ENCODE data around the gene GID4. TPM values are rescaled to one million over a fixed set of nuclear protein-coding genes. Genes with fewer than 3 reads are reported as not detected.

The GID4 gene
- total and polyA plus RNA-seq, 2 of the 13 experiments (the other 11 are each of a cell fraction or from before 2014, with no cell fraction given): 4.3 to 6.1 TPM

DNA sequence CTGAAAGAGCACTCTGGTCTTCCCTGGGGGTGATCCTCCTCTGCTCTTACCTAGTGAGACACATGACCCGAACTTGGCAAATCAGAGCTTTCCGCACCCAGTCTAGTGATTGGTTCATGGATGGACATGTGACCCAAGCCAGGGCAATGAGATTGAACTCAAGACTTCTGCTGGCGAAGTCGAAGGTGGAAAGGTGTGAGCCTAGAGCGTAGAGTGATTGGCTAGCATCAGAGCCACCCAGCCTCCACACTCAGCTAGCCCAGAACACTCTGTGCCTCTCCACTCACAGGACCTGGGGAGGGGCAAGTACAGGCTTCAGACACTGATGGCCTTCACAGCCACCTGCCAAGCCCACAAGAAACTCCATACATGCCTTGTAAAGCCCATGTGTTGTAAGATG, 17.8 kb upstream of the GID4 start (continued):
- TF ChIP-seq, protein P1, sequence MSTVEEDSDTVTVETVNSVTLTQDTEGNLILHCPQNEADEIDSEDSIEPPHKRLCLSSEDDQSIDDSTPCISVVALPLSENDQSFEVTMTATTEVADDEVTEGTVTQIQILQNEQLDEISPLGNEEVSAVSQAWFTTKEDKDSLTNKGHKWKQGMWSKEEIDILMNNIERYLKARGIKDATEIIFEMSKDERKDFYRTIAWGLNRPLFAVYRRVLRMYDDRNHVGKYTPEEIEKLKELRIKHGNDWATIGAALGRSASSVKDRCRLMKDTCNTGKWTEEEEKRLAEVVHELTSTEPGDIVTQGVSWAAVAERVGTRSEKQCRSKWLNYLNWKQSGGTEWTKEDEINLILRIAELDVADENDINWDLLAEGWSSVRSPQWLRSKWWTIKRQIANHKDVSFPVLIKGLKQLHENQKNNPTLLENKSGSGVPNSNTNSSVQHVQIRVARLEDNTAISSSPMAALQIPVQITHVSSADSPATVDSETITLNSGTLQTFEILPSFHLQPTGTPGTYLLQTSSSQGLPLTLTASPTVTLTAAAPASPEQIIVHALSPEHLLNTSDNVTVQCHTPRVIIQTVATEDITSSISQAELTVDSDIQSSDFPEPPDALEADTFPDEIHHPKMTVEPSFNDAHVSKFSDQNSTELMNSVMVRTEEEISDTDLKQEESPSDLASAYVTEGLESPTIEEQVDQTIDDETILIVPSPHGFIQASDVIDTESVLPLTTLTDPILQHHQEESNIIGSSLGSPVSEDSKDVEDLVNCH (CRISPR knock-in tag; IDR thresholded peaks at IDR 0.05): no peak
- TF ChIP-seq TCF12 (IDR thresholded peaks at IDR 0.05) (no peak), TCF12 (CRISPR knock-in tag; IDR thresholded peaks at IDR 0.05) (no peak), ZNF766 (CRISPR knock-in tag; IDR thresholded peaks at IDR 0.05; ENCODE audit: borderline replicate concordance) (no peak), FLYWCH1 (CRISPR knock-in tag; IDR thresholded peaks at IDR 0.05) (no peak), ZNF430 (CRISPR knock-in tag; IDR thresholded peaks at IDR 0.05) (no peak), ZNF83 (CRISPR knock-in tag; IDR thresholded peaks at IDR 0.05; ENCODE audit: borderline replicate concordance) (no peak)

DNA sequence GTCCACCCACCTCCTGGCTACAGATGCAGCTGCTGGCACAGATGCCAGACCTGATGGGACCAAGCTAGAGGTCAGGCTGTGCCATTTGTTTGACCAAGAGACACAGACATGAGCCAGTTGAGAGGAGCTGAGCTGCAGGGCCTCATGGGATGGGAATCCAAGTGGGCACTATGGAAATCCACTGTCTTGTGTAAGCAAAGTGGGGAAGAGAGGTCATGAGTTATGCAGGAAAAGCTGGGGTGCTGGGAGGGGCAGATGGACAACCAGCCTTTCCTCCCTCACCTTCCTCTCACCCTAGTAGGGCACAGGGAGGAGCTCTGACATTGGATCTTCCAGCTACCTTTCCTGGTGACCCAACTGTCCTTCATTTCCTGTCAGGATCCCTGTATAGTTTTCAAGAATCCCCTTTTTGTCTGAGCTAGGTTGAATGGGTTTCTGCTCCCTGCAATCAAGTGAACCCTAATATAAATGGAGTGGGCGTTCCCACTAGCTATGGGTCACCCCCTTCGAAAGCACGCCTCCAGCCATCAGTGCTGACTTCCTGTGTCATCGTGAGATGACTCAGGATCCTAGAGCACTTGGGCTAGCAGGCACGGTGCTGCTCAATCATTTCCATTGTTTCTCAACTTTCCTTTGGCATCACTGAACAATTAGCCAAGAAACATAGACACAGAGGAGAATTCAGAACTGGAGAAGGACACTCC, 13.8 kb upstream of the GID4 start:
- H3K4me2 ChIP-seq (ENCODE audit: low read depth, low read length): no peak overlapping the region
- H3K4me1 ChIP-seq (ENCODE audit: insufficient read depth, low read length): no peaks in the 10 kb centered on the region
- no peak for TF ChIP-seq REL (CRISPR knock-in tag; conservative IDR thresholded peaks at IDR 0.05)
- TF ChIP-seq, protein P2, sequence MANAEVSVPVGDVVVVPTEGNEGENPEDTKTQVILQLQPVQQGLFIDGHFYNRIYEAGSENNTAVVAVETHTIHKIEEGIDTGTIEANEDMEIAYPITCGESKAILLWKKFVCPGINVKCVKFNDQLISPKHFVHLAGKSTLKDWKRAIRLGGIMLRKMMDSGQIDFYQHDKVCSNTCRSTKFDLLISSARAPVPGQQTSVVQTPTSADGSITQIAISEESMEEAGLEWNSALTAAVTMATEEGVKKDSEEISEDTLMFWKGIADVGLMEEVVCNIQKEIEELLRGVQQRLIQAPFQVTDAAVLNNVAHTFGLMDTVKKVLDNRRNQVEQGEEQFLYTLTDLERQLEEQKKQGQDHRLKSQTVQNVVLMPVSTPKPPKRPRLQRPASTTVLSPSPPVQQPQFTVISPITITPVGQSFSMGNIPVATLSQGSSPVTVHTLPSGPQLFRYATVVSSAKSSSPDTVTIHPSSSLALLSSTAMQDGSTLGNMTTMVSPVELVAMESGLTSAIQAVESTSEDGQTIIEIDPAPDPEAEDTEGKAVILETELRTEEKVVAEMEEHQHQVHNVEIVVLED (CRISPR knock-in tag; IDR thresholded peaks at IDR 0.05; ENCODE audit: borderline replicate concordance): no peak
- TF ChIP-seq HMG20B (CRISPR knock-in tag; conservative IDR thresholded peaks at IDR 0.05): no peak
- TF ChIP-seq KAT7 (CRISPR knock-in tag; IDR thresholded peaks at IDR 0.05; ENCODE audit: borderline replicate concordance): no peak
- TF ChIP-seq KDM6A (CRISPR knock-in tag; IDR thresholded peaks at IDR 0.05; ENCODE audit: low read depth): no peak
- TF ChIP-seq ZNF678 (CRISPR knock-in tag; IDR thresholded peaks at IDR 0.05): no peak
- TF ChIP-seq ZNF263 (CRISPR knock-in tag; IDR thresholded peaks at IDR 0.05): no peak
- H2AFZ ChIP-seq (ENCODE audit: low read length): no peak overlapping the region
- in situ Hi-C loops (cut with HindIII; ENCODE audit: extremely low pct_ligation_motif_present, low pct_unique_long_range_greater_than_20kb) (loop anchor here (5.0 kb wide), 1 partner anchor 33 kb away; no protein-coding TSS in a partner anchor), intact Hi-C loops (cut with micrococcal nuclease; ENCODE audit: unreplicated experiment) (no loop called here)
- FAIRE-seq (no peak), DNase-seq (ENCODE audit: low spot score) (no peak), ATAC-seq (no peak)
- WGBS (ENCODE audit: low lambda C conversion rate): 82% methylated on average over 5 of the region's 5 CpGs
- H3K27me3 ChIP-seq (ENCODE audit: control insufficient read depth in 1 of 2, insufficient read depth in 2 of 2, low read length in 2 of 2): no peaks in the 10 kb centered on the region
- no peak overlapping the region for H3K4me3 ChIP-seq (replicated peaks in 1 of 3; ENCODE audit: insufficient read depth in 1 of 3, low read depth in 2 of 3, low read length in 3 of 3)
- H3K36me3 ChIP-seq (replicated peaks in 1 of 2; ENCODE audit: control insufficient read depth in 1 of 2, insufficient read depth in 2 of 2, low read length in 2 of 2): peaks cover 14 to 26% of the 10 kb centered on the region in 2 experiments; a peak in 4 of 5 replicates
- no peaks in the 10 kb centered on the region for H4K20me1 ChIP-seq (ENCODE audit: insufficient read depth, low read length)
- H3K9me3 ChIP-seq (ENCODE audit: low read length): no peaks in the 10 kb centered on the region
- ChIA-PET POLR2A (no interaction called here), CTCF (ENCODE audit: low intra/inter-chr PET ratio, low total read pairs) (no interaction called here)
- no peak overlapping the region for H3K27ac ChIP-seq (ENCODE audit: extremely low read length, insufficient read depth, low read length)
- no peaks in the 10 kb centered on the region for H3K79me2 ChIP-seq (ENCODE audit: insufficient read depth, low read length)
- BruUV-seq (replicated peaks): no TSS peak
- H3K9ac ChIP-seq (ENCODE audit: insufficient read depth, low read depth, low read length): no peak overlapping the region

Measured in HepG2 (cell line).